ENCODE measurements around the gene PCSK4.

Gene PCSK4

GRCh38 chr19:1526979-1527649 is 37.0 kb upstream of the PCSK4 start:
- intact Hi-C loops (cut with DNase I; ENCODE audit: low total_unique reads), result no loop called here
- no peaks in the 10 kb centered on the region for H3K36me3 ChIP-seq
- H3K9me3 ChIP-seq, result no peaks in the 10 kb centered on the region
- no peak for DNase-seq
- H3K27ac ChIP-seq, result no peak overlapping the region
- peaks cover 0 to 9% (median 7%) of the 10 kb centered on the region in 4 donors for H3K4me1 ChIP-seq
- no peak overlapping the region for H3K4me3 ChIP-seq
- H3K27me3 ChIP-seq, result peaks cover 0 to 91% of the 10 kb centered on the region in 2 donors
- no peak for TF ChIP-seq CTCF (IDR thresholded peaks at IDR 0.05)

- Histone ChIP-seq H3K4me3 (no peak overlapping the region), H3K27me3 (peaks cover 0 to 88% of the 10 kb centered on the region in 2 donors), H3K36me3 (no peaks in the 10 kb centered on the region), H3K27ac (no peak overlapping the region), H3K9me3 (no peaks in the 10 kb centered on the region), H3K4me1 (peaks cover 0 to 9% (median 7%) of the 10 kb centered on the region in 4 donors)
- intact Hi-C loops (cut with DNase I; ENCODE audit: low total_unique reads), result no loop called here
- TF ChIP-seq CTCF (IDR thresholded peaks at IDR 0.05), result no peak
- no peak for DNase-seq
Measured at GRCh38 chr19:1526066-1526778, 36.1 kb upstream of the PCSK4 start.

GRCh38 chr19:1525343-1525742 is 35.2 kb upstream of the PCSK4 start:
- no peak for TF ChIP-seq CTCF (IDR thresholded peaks at IDR 0.05)
- no peaks in the 10 kb centered on the region for H3K36me3 ChIP-seq
- H3K27ac ChIP-seq, result no peak overlapping the region

GRCh38 chr19:1524972-1525325 is 34.8 kb upstream of the PCSK4 start:
- no peak overlapping the region for H3K27ac ChIP-seq
- H3K36me3 ChIP-seq, result no peaks in the 10 kb centered on the region
- H3K4me1 ChIP-seq, result peaks cover 0 to 9% (median 7%) of the 10 kb centered on the region in 4 donors
- no peak for TF ChIP-seq CTCF (IDR thresholded peaks at IDR 0.05)
- peaks cover 0 to 83% of the 10 kb centered on the region in 2 donors for H3K27me3 ChIP-seq
- no peak overlapping the region for H3K4me3 ChIP-seq
- intact Hi-C loops (cut with DNase I; ENCODE audit: low total_unique reads), result no loop called here
- no peak for DNase-seq
- H3K9me3 ChIP-seq, result no peaks in the 10 kb centered on the region

More at GRCh38 chr19:1525343-1525742, 35.2 kb upstream of the PCSK4 start:
- Histone ChIP-seq H3K4me3 (no peak overlapping the region), H3K4me1 (peaks cover 0 to 9% (median 7%) of the 10 kb centered on the region in 4 donors), H3K9me3 (no peaks in the 10 kb centered on the region), H3K27me3 (peaks cover 0 to 83% of the 10 kb centered on the region in 2 donors)
- intact Hi-C loops (cut with DNase I; ENCODE audit: low total_unique reads), result no loop called here
- DNase-seq, result no peak

GRCh38 chr19:1524287-1524971 is 34.3 kb upstream of the PCSK4 start:
- H3K27me3 ChIP-seq, result peaks cover 0 to 81% of the 10 kb centered on the region in 2 donors
- H3K4me3 ChIP-seq, result no peak overlapping the region
- peaks cover 0 to 9% (median 7%) of the 10 kb centered on the region in 4 donors for H3K4me1 ChIP-seq
- H3K9me3 ChIP-seq, result no peaks in the 10 kb centered on the region
- no peak overlapping the region for H3K27ac ChIP-seq
- intact Hi-C loops (cut with DNase I; ENCODE audit: low total_unique reads), result no loop called here
- no peaks in the 10 kb centered on the region for H3K36me3 ChIP-seq
- DNase-seq, result no peak
- no peak for TF ChIP-seq CTCF (IDR thresholded peaks at IDR 0.05)

Data from tibial artery (tissue), 4 donors.